ENCODE data around the gene PDCD2L.

The PDCD2L gene

DNA sequence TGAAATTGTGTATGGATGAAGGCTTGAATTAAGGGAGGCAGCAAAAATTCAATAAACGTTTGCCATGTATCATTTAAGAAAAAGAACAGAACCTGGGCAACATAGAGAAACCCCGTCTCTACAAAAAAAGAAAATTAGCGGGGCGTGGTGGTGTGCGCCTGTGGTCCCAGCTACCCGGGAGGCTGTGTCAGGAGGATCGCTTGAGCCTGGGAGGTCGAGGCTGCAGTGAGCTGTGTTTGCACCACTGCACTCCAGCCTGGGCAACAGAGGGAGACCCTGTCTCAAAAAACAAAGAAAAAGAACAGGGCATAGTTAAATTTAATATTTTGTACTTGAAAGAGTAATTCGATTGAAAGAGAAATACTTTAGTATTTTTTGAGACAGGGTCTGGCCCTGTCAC lies 25.4 kb downstream of the PDCD2L start:
- H3K4me3 ChIP-seq (ENCODE audit: low read depth, low read length), result peak overlapping the region; percentile 92
- no peak overlapping the region for H3K9ac ChIP-seq

GRCh38 chr19:34430738-34431625 lies 26.8 kb downstream of the PDCD2L start:
- H3K27ac ChIP-seq, result peak overlapping the region; percentile 37
- no peaks in the 10 kb centered on the region for H3K27me3 ChIP-seq (ENCODE audit: control insufficient read depth, insufficient read depth, low read length)
- H3K79me2 ChIP-seq, result peaks cover 55% of the 10 kb centered on the region
- no peak overlapping the region for H2AFZ ChIP-seq
- TF ChIP-seq CTCF (IDR thresholded peaks at IDR 0.05), result peak; percentile 42
- no peaks in the 10 kb centered on the region for H3K9me3 ChIP-seq (ENCODE audit: control insufficient read depth, low read length)
- no peaks in the 10 kb centered on the region for H3K36me3 ChIP-seq (ENCODE audit: control insufficient read depth, insufficient read depth, low read length)
- H3K9ac ChIP-seq, result no peak overlapping the region
- no peak overlapping the region for H3K4me2 ChIP-seq (ENCODE audit: low read length)
- no peak overlapping the region for H3K4me3 ChIP-seq (ENCODE audit: low read depth, low read length)
- peaks cover 5% of the 10 kb centered on the region for H3K4me1 ChIP-seq

More for the DNA sequence above, 25.4 kb downstream of the PDCD2L start:
- no peaks in the 10 kb centered on the region for H3K36me3 ChIP-seq (ENCODE audit: control insufficient read depth, insufficient read depth, low read length)
- peak overlapping the region; percentile 100 for H3K4me2 ChIP-seq (ENCODE audit: low read length)
- H3K27ac ChIP-seq, result no peak overlapping the region
- H3K27me3 ChIP-seq (ENCODE audit: control insufficient read depth, insufficient read depth, low read length), result no peaks in the 10 kb centered on the region
- H3K79me2 ChIP-seq, result peaks cover 48% of the 10 kb centered on the region
- TF ChIP-seq CTCF (IDR thresholded peaks at IDR 0.05), result no peak
- peaks cover 5% of the 10 kb centered on the region for H3K4me1 ChIP-seq
- no peak overlapping the region for H2AFZ ChIP-seq
- no peaks in the 10 kb centered on the region for H3K9me3 ChIP-seq (ENCODE audit: control insufficient read depth, low read length)

DNA sequence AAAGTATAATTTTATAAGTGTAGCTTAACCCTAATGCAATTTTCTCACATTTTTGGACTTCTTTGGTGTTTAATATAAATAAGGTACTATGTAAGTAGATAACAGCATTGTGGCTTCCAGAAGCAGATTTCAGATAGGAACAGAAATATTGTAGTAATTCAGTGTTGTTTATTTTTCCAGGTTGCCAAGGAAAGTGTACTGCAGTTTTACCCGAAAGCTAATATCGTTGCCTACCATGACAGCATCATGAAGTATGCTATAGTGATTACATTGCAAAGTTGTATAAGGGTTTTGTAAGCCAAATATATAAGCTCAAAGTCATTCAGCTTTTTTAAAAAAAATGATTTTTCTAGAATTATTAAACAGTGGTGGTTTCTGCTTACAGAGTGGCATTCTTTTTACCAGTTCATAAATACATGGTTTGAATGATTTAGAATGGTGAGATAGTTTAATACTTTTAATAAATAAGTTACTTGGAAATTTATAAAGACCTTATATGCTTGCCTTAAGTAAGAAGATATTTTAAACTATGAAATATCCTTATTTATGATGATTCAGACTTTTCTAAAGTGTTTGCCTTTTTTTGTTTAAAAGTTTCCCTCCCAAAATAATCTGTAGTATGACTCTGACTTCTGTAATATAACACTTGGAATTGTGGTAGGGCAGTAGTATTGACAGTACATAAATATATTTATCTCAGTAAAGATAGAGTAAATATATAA lies 27.6 kb downstream of the PDCD2L start:
- H3K4me3 ChIP-seq (ENCODE audit: low read depth, low read length), result no peak overlapping the region
- no peaks in the 10 kb centered on the region for H3K27me3 ChIP-seq (ENCODE audit: control insufficient read depth, insufficient read depth, low read length)
- no peak overlapping the region for H3K27ac ChIP-seq
- no peaks in the 10 kb centered on the region for H3K36me3 ChIP-seq (ENCODE audit: control insufficient read depth, insufficient read depth, low read length)
- no peak overlapping the region for H3K4me2 ChIP-seq (ENCODE audit: low read length)
- no peak overlapping the region for H3K9ac ChIP-seq
- peaks cover 5% of the 10 kb centered on the region for H3K4me1 ChIP-seq
- H2AFZ ChIP-seq, result no peak overlapping the region
- TF ChIP-seq CTCF (IDR thresholded peaks at IDR 0.05), result no peak
- H3K79me2 ChIP-seq, result peaks cover 57% of the 10 kb centered on the region
- H3K9me3 ChIP-seq (ENCODE audit: control insufficient read depth, low read length), result no peaks in the 10 kb centered on the region

DNA sequence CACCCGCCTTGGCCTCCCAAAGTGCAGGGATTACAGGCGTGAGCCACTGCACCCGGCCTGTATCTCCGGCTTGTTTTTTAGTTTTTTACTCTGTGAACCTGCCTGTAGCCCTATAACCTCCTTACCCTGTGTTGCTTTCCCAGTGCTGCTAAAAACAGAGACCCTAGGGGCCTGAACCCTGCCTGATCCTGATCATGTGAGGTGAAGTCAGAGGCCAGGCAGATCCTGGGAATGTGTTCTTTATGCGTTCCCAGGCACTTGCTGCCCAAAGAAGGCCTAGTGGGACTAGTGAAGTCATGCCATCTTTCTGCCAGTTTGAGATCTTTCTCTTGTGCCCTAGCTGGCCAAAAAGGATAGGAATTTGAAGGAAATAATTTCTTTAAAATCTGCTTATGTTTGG lies 28.6 kb downstream of the PDCD2L start:
- Histone ChIP-seq H3K9ac (no peak overlapping the region), H3K4me1 (peaks cover 5% of the 10 kb centered on the region), H3K27me3 (ENCODE audit: control insufficient read depth, insufficient read depth, low read length) (no peaks in the 10 kb centered on the region), H3K36me3 (ENCODE audit: control insufficient read depth, insufficient read depth, low read length) (no peaks in the 10 kb centered on the region), H3K9me3 (ENCODE audit: control insufficient read depth, low read length) (no peaks in the 10 kb centered on the region), H2AFZ (no peak overlapping the region), H3K79me2 (peaks cover 65% of the 10 kb centered on the region), H3K27ac (peak overlapping the region; percentile 8), H3K4me2 (ENCODE audit: low read length) (no peak overlapping the region), H3K4me3 (ENCODE audit: low read depth, low read length) (no peak overlapping the region)
- no peak for TF ChIP-seq CTCF (IDR thresholded peaks at IDR 0.05)

All from parathyroid adenoma (tissue), 2 donors.